Prostate gland (tissue), 2 donors: Measurements from ENCODE around the gene MAP3K4.

Experiments used
- CTCF ChIP-seq, 4 experiments: fragments of 200-600 bp in 2 of 4; fragments of 450-650 bp in 2 of 4; sonication (generic) in 2 of 4; IDR thresholded peaks; 1 replicate in 3 of 4; 2 replicates in 1 of 4; pipeline ENCODE4 v1.5.1; 2016 to 2019; ENCODE audit warnings: antibody characterized with exemption in 4 of 4, mild to moderate bottlenecking in 2 of 4, moderate library complexity in 2 of 4
- POLR2A ChIP-seq: fragments of 450-650 bp; IDR thresholded peaks from one replicate; pipeline ENCODE4 v1.6.1; 2016; ENCODE audit warnings: antibody characterized with exemption, mild to moderate bottlenecking
- POLR2AphosphoS5 ChIP-seq: sonication (generic); formaldehyde crosslinking; IDR thresholded peaks from one replicate; pipeline ENCODE4 v1.6.1; 2017; ENCODE audit warnings: antibody characterized with exemption

DNA sequence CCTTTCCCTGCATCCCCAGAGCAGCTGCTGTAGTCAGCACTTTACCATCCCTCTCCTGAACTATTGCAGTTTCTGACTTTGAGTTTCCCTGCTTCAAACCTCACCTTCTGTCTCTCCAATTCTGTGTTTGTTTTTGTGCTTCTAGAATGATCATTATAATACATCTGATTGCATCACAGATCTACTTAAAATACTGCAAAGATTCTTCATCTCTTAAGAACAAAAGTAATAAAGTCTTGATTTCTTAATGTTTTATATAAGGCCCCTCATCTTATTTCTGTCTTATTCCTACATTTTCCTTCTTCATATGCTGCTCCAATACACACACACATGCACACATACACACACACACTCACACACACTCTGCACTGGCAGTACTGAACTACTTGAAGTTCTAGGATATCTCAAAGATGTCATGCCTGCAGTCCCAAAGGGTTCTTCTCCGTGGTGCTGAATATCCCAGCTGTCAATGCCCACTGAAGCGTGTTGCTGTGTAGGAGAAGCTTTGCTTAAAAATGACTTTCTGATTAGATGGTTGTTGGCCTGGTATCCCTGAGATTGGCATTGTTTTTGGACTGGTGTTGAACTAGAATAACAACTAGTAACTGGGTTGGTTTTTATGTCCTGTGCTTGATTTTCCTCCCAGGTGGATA lies 97.2 kb downstream of the MAP3K4 start:
- TF ChIP-seq CTCF (IDR thresholded peaks at IDR 0.05) (no peak), POLR2AphosphoS5 (no peak), POLR2A (no peak)
